NAMALWA (cell line): ENCODE results near the gene SLC7A9.
"Not testable (repeated sequence)": the region's sequence is repeated elsewhere in the genome, so short reads cannot be mapped to it uniquely, and the experiment has no call there.

Source experiments
- DNase-seq: peaks from one replicate; pipeline ENCODE4 v3.0.0-alpha.2; 2015; ENCODE audit warnings: low spot score

SLC7A9 gene

GRCh38 chr19:32881766-32882165 lies 12.2 kb upstream of the SLC7A9 start:
- DNase-seq = no peak

- DNase-seq = no peak
These were observed 11.1 kb upstream of the SLC7A9 start for GRCh38 chr19:32880622-32881021.

- DNase-seq = no peak
These were observed 10.2 kb upstream of the SLC7A9 start for GRCh38 chr19:32879741-32880140.

GRCh38 chr19:32878988-32879387 lies 9.4 kb upstream of the SLC7A9 start:
- no peak for DNase-seq

GRCh38 chr19:32877977-32878745 lies 8.6 kb upstream of the SLC7A9 start:
- no peak for DNase-seq

- no peak for DNase-seq
These were observed 7.9 kb upstream of the SLC7A9 start for GRCh38 chr19:32877323-32877912.

GRCh38 chr19:32876919-32877285 lies 7.3 kb upstream of the SLC7A9 start:
- no peak for DNase-seq

GRCh38 chr19:32876236-32876918 lies 6.8 kb upstream of the SLC7A9 start:
- no peak for DNase-seq

- DNase-seq = no peak
These were observed 5.9 kb upstream of the SLC7A9 start for GRCh38 chr19:32875428-32875827.

GRCh38 chr19:32874605-32875004 lies 5.0 kb upstream of the SLC7A9 start:
- DNase-seq = no peak

- DNase-seq = no peak
These were observed 3.8 kb upstream of the SLC7A9 start for GRCh38 chr19:32873247-32873959.

- DNase-seq = no peak
These were observed 2.8 kb upstream of the SLC7A9 start for GRCh38 chr19:32872391-32872790.

GRCh38 chr19:32870981-32871451 lies 1.4 kb upstream of the SLC7A9 start:
- no peak for DNase-seq

GRCh38 chr19:32869966-32870573 lies 503 bp upstream of the SLC7A9 start:
- DNase-seq = no peak

- DNase-seq = no peak
These were observed 1.2 kb downstream of the SLC7A9 start for GRCh38 chr19:32868206-32868950.

GRCh38 chr19:32867436-32867835 lies 2.1 kb downstream of the SLC7A9 start:
- DNase-seq = not testable (repeated sequence)

- no peak for DNase-seq
These were observed 2.9 kb downstream of the SLC7A9 start for GRCh38 chr19:32866564-32867265.

- no peak for DNase-seq
These were observed 3.5 kb downstream of the SLC7A9 start for GRCh38 chr19:32866061-32866460.

GRCh38 chr19:32865326-32865725 lies 4.2 kb downstream of the SLC7A9 start:
- DNase-seq = no peak

- no peak for DNase-seq
These were observed 5.1 kb downstream of the SLC7A9 start for GRCh38 chr19:32864318-32865007.
